ENCODE results near the gene ADGRD1.

The ADGRD1 gene

DNA sequence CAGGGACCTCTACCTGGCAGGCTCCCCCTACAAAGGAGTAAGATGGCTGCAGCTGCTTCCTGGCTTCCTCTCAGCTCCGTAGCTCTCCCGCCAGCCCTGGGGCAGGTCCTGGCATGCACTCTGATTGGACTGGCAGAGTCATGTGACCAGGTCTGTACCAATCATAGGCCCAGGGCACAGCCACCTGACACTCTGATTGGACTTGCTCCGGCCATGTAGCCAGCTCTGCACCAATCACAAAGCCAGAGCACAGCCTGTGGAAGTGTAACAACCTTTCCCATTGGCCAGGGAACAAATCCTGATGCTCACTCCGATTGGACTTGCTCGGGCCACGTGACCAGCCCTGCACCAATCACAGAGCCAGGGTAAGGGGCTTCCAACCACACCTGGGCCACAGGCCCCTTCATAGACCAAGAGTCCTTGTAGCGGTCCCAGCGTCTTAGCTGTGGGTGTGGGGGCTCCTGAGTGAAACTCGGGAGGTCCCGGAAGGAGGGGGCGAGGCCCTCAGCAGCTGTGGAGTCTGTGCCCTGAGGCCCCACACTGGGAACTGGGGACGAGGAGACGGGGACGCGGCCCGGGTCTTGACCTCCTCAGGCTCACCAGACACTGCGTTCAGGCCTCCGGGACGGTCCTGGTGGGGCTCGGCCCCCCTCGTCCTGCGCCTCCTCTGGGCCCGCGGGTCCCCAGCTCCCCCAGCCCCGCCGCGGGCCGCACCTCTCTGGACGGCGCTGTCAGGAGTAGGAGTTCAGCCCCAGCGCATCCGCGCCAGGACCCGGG lies 210.6 kb downstream of the ADGRD1 start:
- H3K4me3 ChIP-seq (replicated peaks in 1 of 2; ENCODE audit: low read depth in 2 of 2, low read length in 2 of 2), result no peak overlapping the region
- DNase-seq (ENCODE audit: low read depth in 2 of 2), result no peak
- TF ChIP-seq, protein P1, sequence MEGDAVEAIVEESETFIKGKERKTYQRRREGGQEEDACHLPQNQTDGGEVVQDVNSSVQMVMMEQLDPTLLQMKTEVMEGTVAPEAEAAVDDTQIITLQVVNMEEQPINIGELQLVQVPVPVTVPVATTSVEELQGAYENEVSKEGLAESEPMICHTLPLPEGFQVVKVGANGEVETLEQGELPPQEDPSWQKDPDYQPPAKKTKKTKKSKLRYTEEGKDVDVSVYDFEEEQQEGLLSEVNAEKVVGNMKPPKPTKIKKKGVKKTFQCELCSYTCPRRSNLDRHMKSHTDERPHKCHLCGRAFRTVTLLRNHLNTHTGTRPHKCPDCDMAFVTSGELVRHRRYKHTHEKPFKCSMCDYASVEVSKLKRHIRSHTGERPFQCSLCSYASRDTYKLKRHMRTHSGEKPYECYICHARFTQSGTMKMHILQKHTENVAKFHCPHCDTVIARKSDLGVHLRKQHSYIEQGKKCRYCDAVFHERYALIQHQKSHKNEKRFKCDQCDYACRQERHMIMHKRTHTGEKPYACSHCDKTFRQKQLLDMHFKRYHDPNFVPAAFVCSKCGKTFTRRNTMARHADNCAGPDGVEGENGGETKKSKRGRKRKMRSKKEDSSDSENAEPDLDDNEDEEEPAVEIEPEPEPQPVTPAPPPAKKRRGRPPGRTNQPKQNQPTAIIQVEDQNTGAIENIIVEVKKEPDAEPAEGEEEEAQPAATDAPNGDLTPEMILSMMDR (IDR thresholded peaks at IDR 0.05; ENCODE audit: low read depth, low read length), result no peak

DNA sequence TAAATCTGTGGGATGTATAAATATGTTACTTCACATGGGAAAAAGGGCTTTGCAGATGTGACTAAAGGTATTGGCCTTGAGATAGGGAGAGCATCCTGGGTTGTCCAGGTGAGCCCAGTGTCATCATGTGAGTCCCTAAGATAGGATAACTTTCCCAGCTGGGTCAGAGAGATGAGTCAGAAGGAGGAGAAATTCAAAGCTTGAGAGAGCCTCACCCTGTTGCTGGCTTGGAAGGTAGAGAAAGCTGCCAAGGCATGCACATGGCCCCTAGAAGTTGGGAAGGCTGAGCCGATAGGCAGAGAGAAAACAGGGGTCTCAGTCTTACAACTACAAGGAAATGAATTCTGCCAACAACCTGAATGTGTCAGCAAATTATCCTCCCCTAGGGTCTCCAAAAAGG lies 213.0 kb downstream of the ADGRD1 start:
- H3K4me3 ChIP-seq (replicated peaks in 1 of 2; ENCODE audit: low read depth in 2 of 2, low read length in 2 of 2), result no peak overlapping the region
- TF ChIP-seq, protein P1 (IDR thresholded peaks at IDR 0.05; ENCODE audit: low read depth, low read length), result no peak
- DNase-seq (ENCODE audit: low read depth in 2 of 2), result no peak

DNA sequence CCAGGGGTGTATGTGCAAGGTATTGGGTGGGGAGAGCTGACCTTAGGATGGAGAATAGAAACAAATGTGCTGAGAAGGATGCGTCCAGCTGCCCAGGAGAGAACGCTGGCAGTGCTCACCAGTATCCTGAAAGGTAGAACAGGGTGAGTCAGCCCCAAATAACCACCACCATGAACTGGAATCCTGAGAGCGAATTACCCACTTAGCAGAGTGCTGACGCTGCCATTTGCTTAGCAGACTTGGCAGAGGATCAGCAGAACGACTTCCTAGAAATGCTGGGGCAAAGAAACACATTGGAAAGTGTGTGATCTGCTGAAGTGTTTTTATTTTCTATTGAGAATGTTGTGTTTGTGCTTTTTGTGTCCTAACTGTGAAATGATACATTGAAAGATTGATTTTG lies 213.6 kb downstream of the ADGRD1 start:
- no peak overlapping the region for H3K4me3 ChIP-seq (replicated peaks in 1 of 2; ENCODE audit: low read depth in 2 of 2, low read length in 2 of 2)
- TF ChIP-seq, protein P1 (IDR thresholded peaks at IDR 0.05; ENCODE audit: low read depth, low read length), result no peak
- no peak for DNase-seq (ENCODE audit: low read depth in 2 of 2)

DNA sequence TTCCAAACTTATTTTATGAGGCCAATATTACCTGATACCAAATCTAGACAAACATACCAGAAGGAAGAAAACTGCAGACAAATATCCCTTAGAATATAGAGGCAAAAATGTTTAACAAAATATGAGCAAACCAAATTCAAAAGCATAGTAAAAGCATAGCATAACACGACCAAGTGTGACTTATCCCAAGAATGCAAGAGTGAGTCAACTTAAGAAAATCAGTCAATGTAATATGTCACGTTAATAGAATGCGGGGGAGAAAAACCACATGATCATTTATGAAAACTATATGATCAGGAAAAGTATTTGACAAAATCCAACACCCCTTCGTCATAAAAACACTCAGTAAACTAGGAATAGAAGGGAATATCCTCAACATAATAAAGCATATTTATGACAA lies 217.3 kb downstream of the ADGRD1 start:
- TF ChIP-seq, protein P1 (IDR thresholded peaks at IDR 0.05; ENCODE audit: low read depth, low read length), result no peak
- no peak overlapping the region for H3K4me3 ChIP-seq (replicated peaks in 1 of 2; ENCODE audit: low read depth in 2 of 2, low read length in 2 of 2)
- DNase-seq (ENCODE audit: low read depth in 2 of 2), result peak in 1 of 2 donors; percentile 1

DNA sequence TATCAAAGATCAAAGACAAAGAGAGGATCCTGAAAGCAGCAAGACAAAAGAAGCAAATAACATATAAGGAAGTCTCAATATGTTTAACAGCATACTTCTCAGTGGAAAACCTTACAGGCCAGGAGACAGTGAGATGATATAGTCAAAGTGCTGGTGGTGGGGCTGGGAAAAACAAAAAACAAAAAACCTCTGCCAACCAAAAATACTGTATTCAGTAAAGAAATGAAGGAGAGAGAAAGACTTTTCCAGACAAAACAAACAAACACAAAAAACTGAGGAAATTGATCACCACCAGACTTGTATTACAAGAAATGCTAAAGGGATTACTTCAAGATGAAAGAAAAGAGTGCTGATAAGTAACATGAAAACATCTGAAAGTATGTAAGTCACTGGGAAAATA lies 221.2 kb downstream of the ADGRD1 start:
- no peak for DNase-seq (ENCODE audit: low read depth in 2 of 2)
- no peak overlapping the region for H3K4me3 ChIP-seq (replicated peaks in 1 of 2; ENCODE audit: low read depth in 2 of 2, low read length in 2 of 2)
- TF ChIP-seq, protein P1 (IDR thresholded peaks at IDR 0.05; ENCODE audit: low read depth, low read length), result no peak

DNA sequence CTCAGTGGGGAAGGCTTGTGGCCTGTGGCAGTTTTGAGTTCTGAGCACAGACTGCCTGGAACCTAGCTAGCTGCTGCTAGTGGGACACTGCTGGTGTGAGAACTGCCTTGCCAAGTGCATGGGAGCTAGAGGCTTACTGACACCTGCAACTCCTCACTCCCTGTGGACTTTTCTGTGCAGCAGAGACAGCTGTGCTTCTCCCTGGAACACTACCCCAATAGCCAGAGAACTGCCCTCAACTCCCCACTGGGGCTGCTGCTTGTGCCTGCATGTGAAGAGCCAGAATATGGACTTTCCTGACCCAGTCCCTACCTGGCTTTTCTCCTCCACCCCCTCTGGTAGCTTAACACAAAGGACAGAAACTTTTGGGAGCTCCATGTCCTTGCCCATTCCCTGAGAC lies 222.6 kb downstream of the ADGRD1 start:
- DNase-seq (ENCODE audit: low read depth in 2 of 2), result no peak
- TF ChIP-seq, protein P1 (IDR thresholded peaks at IDR 0.05; ENCODE audit: low read depth, low read length), result no peak
- no peak overlapping the region for H3K4me3 ChIP-seq (replicated peaks in 1 of 2; ENCODE audit: low read depth in 2 of 2, low read length in 2 of 2)

DNA sequence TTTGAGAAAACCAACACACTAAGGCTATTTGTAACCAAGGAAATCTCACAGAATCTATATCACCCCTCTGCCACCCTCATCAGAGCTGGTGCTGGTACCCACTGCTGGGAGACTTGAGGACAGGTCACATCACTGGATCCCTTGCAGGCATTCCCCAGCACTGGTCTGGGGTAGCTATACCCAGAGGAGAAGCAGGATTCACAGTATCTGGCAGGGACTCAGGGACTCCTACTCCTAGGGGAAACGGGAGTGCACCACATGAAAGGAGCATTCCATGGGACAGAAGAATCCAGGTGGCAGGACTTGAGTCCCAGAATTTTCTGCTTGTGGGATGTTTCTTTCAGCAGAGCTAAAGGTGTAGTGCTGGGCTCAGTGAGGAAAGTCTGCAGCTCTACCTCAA lies 223.2 kb downstream of the ADGRD1 start:
- no peak for DNase-seq (ENCODE audit: low read depth in 2 of 2)
- no peak overlapping the region for H3K4me3 ChIP-seq (replicated peaks in 1 of 2; ENCODE audit: low read depth in 2 of 2, low read length in 2 of 2)
- TF ChIP-seq, protein P1 (IDR thresholded peaks at IDR 0.05; ENCODE audit: low read depth, low read length), result no peak

All from cardiac fibroblast (primary cell).